NOMO-1 (cell line): ENCODE results near the gene C6orf89.
A peak's percentile ranks its signal among the peaks of the same experiment; 100 is the strongest.
"Not testable (repeated sequence)": the region's sequence is repeated elsewhere in the genome, so short reads cannot be mapped to it uniquely, and the experiment has no call there.

ENCODE experiments used
- DNase-seq, 2 experiments: peaks; one replicate each; lab custom pipeline; 2025; ENCODE audit not compliant: unreplicated experiment in 2 of 2; lab: John Stamatoyannopoulos, UW

The C6orf89 gene

DNA sequence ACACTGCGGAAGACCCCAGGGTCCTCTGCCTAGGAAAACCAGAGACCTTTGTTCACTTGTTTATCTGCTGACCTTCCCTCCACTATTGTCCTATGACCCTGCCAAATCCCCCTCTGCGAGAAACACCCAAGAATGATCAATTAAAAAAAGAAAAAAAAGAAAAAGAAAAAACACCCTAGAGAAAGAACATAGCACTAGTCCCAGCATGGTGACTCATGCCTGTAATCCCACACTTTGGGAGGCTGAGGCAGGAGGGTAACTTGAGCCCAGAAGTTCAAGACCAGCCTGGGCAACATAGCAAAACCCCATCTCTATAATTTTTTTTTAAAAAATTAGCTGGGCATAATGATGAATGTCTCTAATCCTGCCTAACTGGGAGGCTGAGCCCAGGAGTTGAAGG lies 56.6 kb downstream of the C6orf89 start:
- DNase-seq = not testable (repeated sequence)

DNA sequence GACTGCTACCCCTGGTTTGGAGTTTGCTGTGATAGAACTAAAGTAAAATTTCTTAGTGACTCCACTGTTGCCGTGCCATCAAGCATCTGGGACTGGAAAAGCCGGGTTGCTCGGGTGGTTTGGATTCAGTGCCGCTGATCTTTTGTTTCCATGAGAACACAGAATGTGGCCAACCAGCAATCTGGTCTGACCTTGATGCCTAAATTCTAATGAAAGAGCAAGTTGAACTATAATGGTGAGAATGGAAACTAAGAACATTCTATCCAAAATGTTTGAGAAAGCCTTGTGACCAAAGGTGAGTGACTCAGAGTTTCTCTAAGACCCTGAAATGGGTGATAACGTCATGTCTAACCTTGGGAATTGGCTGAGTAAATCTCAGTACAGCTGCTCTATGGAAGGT lies 58.9 kb downstream of the C6orf89 start:
- DNase-seq = no peak

- no peak for DNase-seq
Observed at GRCh38 chr6:36945301-36945700, 59.5 kb downstream of the C6orf89 start.

DNA sequence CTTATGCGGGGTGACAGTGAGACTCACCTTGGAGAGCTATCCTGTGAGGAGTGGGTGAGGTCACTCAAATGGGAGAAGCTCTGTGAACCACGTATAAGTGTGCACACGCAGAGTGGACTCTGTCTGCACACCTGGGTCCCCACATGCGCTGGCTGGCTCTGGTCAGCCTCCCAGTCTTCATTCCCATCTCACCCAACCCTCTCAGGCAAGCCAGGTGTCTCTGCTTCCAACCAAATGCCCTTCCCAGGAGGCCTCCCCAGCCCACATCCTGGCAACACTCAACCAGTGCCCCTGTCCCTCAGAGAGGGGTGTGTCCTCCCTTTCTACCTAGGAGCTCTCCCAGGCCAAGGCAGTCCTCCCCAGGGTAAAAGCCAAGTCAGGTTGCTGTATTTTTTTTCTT lies 60.8 kb downstream of the C6orf89 start:
- no peak for DNase-seq

GRCh38 chr6:36947570-36948351 lies 62.0 kb downstream of the C6orf89 start:
- no peak for DNase-seq

DNA sequence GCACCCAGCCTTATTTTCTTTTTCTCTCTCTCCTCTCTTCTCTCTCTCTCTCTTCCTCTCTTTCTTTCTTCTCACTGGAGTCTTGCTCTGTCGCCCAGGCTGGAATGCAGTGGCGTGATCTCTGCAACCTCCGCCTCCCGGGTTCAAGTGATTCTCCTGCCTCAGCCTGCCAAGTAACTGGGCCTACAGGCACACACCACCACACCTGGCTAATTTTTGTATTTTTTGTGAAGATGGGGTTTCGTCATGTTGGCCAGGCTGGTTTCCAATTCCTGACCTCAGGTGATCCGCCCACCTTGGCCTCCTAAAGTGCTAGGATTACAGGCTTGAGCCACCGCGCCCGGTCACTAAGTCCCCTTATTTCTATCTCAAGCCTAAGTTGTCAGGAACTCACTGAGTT lies 63.3 kb downstream of the C6orf89 start:
- DNase-seq = not testable (repeated sequence)

GRCh38 chr6:36949636-36950035 lies 63.9 kb downstream of the C6orf89 start:
- DNase-seq = no peak

- no peak for DNase-seq
Observed at GRCh38 chr6:36953931-36954261, 68.1 kb downstream of the C6orf89 start.

- peak in 1 of 2 experiments; percentile 30 for DNase-seq
Observed at GRCh38 chr6:36954262-36954931, 68.6 kb downstream of the C6orf89 start, which contains the start of gene PI16. PI16 (plus strand) TSS chr6:36954738; CDS start chr6:36954761, 23 bp downstream.

DNA sequence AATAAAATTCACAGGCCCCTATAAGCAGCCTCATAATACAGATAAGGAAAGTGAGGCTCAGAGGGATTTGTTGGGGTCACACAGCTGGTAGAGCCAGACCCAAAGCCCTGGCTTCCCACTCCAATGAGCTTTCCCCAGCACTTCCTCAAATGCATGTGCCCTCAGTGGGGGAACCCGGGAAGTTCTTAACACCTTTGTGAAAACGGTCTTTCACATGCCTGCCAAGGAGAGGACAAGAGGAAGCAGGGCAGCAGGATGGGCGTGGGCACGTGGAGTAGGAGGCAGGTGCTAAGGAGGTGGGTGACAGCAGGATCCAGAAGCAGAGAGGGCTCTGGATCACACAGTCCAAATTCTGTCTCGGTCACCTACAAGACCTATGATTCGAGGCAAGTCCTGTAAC lies 69.4 kb downstream of the C6orf89 start:
- no peak for DNase-seq

- no peak for DNase-seq
Observed at GRCh38 chr6:36955671-36956445, 70.1 kb downstream of the C6orf89 start.

GRCh38 chr6:36956446-36956820 lies 70.7 kb downstream of the C6orf89 start:
- no peak for DNase-seq

- no peak for DNase-seq
Observed at GRCh38 chr6:36957773-36958271, 72.1 kb downstream of the C6orf89 start.

GRCh38 chr6:36958775-36959554 lies 73.2 kb downstream of the C6orf89 start:
- no peak for DNase-seq

- DNase-seq = no peak
Observed at GRCh38 chr6:36959555-36960250, 74.0 kb downstream of the C6orf89 start.

GRCh38 chr6:36961441-36962435 lies 76.0 kb downstream of the C6orf89 start:
- no peak for DNase-seq

DNA sequence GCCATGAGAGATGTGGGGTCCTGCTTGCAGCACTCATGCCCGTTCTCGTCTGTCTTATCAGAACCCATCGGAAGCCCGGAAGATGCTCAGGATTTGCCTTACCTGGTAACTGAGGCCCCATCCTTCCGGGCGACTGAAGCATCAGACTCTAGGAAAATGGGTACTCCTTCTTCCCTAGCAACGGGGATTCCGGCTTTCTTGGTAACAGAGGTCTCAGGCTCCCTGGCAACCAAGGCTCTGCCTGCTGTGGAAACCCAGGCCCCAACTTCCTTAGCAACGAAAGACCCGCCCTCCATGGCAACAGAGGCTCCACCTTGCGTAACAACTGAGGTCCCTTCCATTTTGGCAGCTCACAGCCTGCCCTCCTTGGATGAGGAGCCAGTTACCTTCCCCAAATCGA lies 77.1 kb downstream of the C6orf89 start:
- peak; percentile 93 for DNase-seq

DNA sequence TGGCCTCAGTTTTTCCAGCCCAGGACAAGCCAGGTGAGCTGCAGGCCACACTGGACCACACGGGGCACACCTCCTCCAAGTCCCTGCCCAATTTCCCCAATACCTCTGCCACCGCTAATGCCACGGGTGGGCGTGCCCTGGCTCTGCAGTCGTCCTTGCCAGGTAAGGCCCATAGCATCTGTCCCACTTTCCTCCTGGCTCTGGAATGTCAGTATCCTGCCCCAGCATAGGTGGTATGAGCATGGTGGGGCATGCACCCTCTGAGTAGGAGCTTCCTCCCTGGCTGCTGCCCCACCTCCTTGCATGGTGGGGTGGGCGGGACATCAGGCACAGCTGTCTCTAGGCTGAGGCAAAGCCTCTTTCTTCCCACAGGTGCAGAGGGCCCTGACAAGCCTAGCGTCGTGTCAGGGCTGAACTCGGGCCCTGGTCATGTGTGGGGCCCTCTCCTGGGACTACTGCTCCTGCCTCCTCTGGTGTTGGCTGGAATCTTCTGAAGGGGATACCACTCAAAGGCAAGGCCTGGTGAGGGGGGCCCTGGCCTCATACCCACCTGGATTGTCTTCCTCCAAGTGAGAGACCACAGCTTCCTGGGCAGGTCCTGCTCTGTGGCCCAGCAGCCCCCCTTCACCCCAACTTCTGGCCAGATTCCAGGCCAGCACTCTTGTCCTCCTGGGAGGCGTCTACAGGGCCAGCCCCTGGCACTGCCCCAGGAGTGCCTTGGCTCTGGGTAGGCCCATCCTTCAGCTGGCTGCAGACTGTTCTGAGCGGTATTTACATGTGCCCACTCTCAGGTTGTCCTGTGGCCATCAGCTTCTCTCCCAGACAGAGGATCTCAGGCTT lies 77.9 kb downstream of the C6orf89 start:
- peak; percentile 14 to 27 for DNase-seq
